ENCODE data around the gene COA8. TPM values are rescaled to one million over a fixed set of nuclear protein-coding genes. Genes with fewer than 3 reads are reported as not detected.

COA8 gene
- total RNA-seq, 1 donor from 2014 or later: 45.2 TPM

GRCh38 chr14:103625356-103626095, 62.8 kb downstream of the COA8 start:
- Mint-ChIP-seq H3K9me3 (ENCODE audit: unreplicated experiment) (no peaks in the 10 kb centered on the region), H3K36me3 (ENCODE audit: low read depth, unreplicated experiment) (no peaks in the 10 kb centered on the region), H3K27me3 (ENCODE audit: unreplicated experiment) (peaks cover 10% of the 10 kb centered on the region), H3K4me3 (ENCODE audit: unreplicated experiment) (peak overlapping the region; percentile 74), H3K27ac (ENCODE audit: unreplicated experiment) (peak overlapping the region; percentile 58), H3K4me1 (ENCODE audit: unreplicated experiment) (peaks cover 5% of the 10 kb centered on the region)
- no peak for DNase-seq (ENCODE audit: low spot score)
- TF ChIP-seq, protein P1, sequence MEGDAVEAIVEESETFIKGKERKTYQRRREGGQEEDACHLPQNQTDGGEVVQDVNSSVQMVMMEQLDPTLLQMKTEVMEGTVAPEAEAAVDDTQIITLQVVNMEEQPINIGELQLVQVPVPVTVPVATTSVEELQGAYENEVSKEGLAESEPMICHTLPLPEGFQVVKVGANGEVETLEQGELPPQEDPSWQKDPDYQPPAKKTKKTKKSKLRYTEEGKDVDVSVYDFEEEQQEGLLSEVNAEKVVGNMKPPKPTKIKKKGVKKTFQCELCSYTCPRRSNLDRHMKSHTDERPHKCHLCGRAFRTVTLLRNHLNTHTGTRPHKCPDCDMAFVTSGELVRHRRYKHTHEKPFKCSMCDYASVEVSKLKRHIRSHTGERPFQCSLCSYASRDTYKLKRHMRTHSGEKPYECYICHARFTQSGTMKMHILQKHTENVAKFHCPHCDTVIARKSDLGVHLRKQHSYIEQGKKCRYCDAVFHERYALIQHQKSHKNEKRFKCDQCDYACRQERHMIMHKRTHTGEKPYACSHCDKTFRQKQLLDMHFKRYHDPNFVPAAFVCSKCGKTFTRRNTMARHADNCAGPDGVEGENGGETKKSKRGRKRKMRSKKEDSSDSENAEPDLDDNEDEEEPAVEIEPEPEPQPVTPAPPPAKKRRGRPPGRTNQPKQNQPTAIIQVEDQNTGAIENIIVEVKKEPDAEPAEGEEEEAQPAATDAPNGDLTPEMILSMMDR (IDR thresholded peaks at IDR 0.05; ENCODE audit: unreplicated experiment): no peak

DNA sequence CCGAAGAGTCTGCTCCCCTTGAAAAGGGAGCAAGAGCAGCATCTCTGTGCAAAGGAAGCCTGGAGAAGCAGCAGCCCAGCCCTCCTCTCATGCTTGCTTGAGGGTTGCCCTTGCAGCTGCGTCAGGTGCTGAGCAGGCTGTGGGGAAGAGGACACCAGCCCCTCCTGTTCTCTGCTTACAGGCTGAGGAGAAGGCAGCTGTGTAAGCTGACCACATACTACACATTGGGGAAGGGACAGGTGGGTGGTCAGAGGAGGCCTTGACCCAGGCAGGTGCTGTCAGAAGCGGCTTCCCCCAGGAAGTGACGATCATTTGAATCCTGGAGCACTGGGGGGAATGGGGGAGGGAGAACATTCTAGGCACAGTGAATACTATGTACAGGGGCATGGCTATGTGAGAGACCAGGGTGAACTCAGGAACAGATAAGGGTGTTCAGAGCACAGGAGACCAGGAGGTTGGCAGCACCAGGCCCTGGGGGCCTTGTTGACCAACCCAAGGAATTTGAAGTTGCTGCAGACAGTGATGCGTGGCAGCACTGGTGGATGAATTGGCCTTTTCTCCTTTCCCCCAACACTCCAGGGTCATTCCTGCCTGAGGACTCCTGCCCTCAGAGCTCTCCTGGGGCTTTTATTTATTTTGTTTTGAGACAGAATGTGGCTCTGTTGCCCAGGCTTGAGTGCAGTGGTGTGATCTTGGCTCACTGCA, 63.5 kb downstream of the COA8 start:
- H3K27me3 Mint-ChIP-seq (ENCODE audit: unreplicated experiment): peaks cover 10% of the 10 kb centered on the region
- no peak overlapping the region for H3K4me3 Mint-ChIP-seq (ENCODE audit: unreplicated experiment)
- H3K4me1 Mint-ChIP-seq (ENCODE audit: unreplicated experiment): peaks cover 5% of the 10 kb centered on the region
- H3K27ac Mint-ChIP-seq (ENCODE audit: unreplicated experiment): no peak overlapping the region
- H3K36me3 Mint-ChIP-seq (ENCODE audit: low read depth, unreplicated experiment): no peaks in the 10 kb centered on the region
- H3K9me3 Mint-ChIP-seq (ENCODE audit: unreplicated experiment): no peaks in the 10 kb centered on the region
- TF ChIP-seq, protein P1 (IDR thresholded peaks at IDR 0.05; ENCODE audit: unreplicated experiment): no peak
- DNase-seq (ENCODE audit: low spot score): no peak

DNA sequence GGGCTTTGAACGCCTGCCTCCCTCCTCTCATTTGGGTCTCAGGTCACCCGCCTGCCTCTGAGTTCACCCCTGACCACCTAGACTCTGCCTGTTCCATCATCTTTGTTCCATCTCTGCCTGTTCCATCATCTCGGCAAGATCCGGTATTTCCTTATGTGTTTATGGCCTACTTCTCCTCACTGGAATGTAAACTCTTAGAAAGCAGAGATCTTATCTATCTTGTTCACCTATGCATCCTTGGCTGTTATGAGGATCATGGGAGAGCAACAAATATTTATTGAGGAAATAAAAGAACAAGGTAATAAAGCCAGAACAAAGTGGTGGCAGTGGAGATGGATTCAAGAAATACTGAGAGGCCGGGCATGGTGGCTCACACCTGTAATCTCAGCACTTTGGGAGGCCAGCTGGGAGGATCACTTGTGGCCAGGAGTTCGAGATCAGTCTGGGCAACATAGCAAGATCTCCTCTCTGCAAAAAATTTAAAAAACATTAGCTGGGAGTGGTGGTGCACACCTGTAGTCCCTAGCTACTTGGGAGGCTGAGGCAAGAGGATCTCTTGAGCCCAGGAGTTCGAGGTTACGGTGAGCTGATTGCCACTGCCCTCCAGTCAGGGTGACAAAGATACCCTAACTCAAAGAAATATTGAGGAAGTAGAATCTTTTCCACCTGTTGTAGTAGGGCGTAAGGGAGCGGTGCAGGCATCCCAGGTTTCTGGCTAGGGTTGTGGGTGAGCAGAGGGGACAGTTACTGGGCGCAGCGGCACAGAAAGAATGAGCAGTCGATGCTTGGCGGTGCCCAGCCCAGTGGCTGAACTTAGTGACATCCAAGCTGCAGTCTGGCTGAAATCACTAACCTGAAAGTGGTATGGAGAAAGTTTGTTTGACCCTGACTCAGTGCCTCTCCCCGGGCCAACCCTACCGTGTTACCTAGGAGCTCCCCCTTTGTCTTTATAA, 64.6 kb downstream of the COA8 start:
- Mint-ChIP-seq H3K4me3 (ENCODE audit: unreplicated experiment) (peak overlapping the region; percentile 56), H3K9me3 (ENCODE audit: unreplicated experiment) (no peaks in the 10 kb centered on the region), H3K27ac (ENCODE audit: unreplicated experiment) (peak overlapping the region; percentile 75), H3K4me1 (ENCODE audit: unreplicated experiment) (peaks cover 5% of the 10 kb centered on the region), H3K27me3 (ENCODE audit: unreplicated experiment) (peaks cover 10% of the 10 kb centered on the region), H3K36me3 (ENCODE audit: low read depth, unreplicated experiment) (no peaks in the 10 kb centered on the region)
- no peak for DNase-seq (ENCODE audit: low spot score)
- TF ChIP-seq, protein P1 (IDR thresholded peaks at IDR 0.05; ENCODE audit: unreplicated experiment): no peak

DNA sequence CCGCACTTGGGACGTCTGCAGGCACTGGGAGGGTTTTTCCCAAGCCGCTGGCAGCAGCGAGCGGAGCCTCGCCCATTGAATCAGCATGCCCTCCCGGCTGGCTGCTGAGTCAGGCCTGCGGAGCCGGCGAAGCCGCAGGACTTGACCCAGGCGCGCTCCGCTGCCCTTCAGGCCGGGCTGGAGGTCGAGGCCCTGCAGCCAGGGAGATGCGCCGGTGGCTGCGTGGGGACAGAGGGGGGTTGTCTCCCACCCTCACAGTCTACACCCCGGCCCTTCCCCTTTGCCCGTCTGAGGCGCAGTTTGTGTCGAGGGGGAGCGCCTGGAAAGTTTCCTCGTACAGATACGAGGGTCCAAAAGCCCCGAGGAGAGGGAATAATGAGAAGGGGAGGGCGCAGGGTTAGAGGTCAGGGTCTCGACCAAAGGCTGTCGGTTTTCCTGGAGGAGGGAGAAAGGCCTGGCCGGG, 65.5 kb downstream of the COA8 start:
- TF ChIP-seq, protein P1 (IDR thresholded peaks at IDR 0.05; ENCODE audit: unreplicated experiment): no peak
- no peaks in the 10 kb centered on the region for H3K9me3 Mint-ChIP-seq (ENCODE audit: unreplicated experiment)
- H3K27me3 Mint-ChIP-seq (ENCODE audit: unreplicated experiment): peaks cover 11% of the 10 kb centered on the region
- peak overlapping the region; percentile 84 for H3K27ac Mint-ChIP-seq (ENCODE audit: unreplicated experiment)
- peak; percentile 40 for DNase-seq (ENCODE audit: low spot score)
- peak overlapping the region; percentile 85 for H3K4me3 Mint-ChIP-seq (ENCODE audit: unreplicated experiment)
- no peaks in the 10 kb centered on the region for H3K36me3 Mint-ChIP-seq (ENCODE audit: low read depth, unreplicated experiment)
- peaks cover 5% of the 10 kb centered on the region for H3K4me1 Mint-ChIP-seq (ENCODE audit: unreplicated experiment)
